Measurements from ENCODE around the gene MRPS5.

The MRPS5 gene

DNA sequence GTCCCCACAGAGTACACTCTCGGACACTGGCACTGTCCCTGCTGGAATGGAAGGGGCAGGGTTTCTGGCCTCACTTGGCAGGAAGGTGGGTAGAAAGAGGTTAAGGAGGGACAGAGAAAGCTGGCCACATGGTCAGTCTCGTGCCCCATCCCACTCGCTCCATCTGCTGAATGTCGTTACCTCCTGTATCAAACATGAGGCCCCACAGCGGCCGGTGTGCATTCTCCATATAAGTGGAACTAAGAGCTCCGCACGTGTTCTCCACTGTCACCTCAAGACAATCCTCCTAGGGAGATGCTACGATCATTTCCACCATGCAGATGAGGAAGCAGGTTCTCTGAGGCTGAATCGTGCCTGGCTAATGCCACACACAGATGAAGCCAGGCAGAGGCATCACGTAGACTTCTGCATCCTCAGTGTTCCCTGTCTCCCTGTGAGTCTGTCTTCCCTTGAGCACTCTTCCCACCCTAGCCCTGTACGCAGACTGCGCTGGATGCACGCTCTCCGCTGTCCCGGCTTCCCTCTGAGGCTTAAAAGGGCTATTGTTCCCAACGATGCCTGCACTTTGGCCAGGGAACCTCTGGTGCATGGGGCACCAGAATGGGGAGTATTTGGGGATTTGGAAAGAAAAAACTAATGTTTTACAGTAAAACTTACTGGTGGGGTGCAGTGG lies 61.0 kb downstream of the MRPS5 start:
- no peak for DNase-seq (ENCODE audit: low spot score)

GRCh38 chr2:95059656-95060370 lies 61.8 kb downstream of the MRPS5 start:
- DNase-seq (ENCODE audit: low spot score): no peak

DNA sequence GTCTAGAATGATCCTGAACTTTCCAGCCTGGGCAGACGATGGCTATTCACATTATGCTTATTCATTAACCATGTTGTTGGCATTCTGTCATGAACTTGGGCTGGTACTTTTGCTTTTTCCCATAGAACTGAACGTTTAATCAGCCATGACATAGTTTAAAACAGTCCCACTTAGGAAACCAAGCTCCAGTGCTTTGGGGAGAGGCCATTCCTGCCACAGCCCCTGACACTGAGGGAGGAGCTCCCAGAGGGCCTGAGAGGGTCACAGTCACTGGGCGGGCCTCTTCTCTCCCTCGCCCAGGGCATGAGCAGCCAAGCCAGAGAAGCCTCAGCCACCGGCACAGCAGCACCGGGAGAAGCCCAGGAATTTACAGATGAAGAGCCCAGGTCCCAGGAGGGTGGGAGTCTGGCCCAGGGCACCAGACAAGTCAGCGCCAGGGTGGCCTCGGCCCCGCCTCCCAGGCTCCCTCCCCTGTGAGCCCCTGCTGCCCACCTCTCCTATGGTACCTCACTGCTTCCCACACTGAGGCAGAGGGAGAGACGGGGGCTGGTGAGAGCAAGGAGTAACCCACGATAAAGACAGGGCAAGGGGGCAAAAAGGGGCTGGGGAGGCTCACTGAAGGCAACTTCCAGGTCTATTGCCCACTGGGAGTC lies 62.5 kb downstream of the MRPS5 start:
- DNase-seq (ENCODE audit: low spot score): no peak

DNA sequence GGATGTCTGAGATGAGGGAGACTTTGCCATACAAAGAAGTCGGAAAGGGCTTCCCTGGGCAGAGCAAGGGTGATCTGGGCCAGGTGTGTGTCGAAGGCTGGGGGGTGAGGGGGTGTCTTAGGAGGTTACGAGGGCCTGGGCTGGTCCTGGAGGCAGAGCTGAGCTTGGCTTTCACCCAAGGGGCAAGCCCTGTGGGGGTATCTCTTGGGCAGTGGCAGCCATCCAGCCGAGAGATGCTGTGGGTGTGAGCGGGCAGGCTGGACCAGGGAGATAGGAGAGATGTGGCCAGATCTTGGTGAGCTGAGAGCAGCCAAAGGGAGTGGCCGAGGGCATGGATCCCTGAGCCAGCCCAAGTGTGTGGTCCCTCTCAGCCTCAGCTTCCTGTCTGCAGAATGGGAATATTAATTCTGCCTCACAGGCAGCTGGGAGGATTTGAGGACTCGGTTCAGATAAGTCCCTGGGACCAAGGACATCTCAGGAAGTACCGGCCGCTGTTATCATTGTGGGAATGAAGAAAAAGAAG lies 63.1 kb downstream of the MRPS5 start:
- no peak for DNase-seq (ENCODE audit: low spot score)

DNA sequence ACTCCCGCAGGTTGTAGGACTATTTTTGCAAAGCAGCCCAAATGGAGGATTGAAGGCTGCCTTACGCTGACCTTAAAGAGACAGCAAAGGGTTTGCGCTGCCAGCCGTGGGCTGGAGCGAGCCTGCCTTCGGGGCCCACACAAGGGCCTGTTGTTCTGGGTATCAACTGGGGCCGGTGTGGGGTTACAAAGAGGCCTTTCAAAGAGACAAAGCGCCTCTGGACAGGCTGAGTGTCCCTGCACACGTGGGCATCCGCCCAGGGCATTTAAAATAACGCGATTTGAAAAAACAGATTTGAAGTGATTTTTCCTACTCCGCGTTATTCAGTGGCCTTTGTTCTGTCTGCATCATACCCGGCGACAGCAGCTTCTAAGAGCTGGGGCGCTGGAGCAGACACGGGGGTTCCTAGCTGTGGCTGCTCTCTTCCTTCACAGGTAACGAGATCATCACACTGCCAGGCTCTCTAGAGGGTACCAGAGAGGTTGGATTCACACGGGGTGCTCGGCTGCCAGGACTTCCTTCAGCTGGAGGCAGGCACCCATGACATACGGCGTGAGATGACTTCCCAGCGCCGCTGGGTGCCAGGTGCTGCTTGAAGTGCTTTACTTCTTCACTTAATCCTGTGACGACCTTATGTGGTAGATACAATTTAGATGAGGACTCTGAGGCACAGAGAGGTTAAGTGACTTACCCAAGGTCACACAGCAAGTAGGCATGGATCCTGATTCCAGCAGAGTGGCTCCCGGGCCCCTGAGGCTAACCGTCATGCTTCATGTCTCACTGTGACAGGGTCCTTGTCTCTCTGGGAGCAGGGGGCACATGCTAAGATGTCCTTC lies 63.9 kb downstream of the MRPS5 start:
- DNase-seq (ENCODE audit: low spot score): no peak

- DNase-seq (ENCODE audit: low spot score): no peak
These were observed 64.8 kb downstream of the MRPS5 start for GRCh38 chr2:95056461-95057459.

- DNase-seq (ENCODE audit: low spot score): no peak
These were observed 65.6 kb downstream of the MRPS5 start for GRCh38 chr2:95056044-95056443.

DNA sequence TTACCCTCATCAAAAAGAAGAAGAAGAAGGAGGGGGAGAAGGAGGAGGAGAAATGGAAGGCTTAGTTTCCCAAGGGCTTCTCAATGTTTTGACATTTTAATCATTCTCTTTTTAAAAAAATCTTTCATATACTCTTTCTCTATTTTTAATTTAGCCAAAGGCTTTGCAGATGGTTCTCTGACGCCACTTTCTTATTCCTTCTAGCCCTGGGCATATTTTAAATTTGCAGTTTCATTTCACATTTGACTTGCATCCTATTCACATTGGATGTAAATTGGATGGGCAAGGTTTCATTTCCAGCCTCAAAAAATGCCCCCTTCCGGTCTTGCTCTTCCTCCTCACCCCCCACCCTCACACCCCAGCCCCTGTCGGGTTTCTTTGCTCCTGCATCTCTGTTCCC lies 66.3 kb downstream of the MRPS5 start:
- no peak for DNase-seq (ENCODE audit: low spot score)

- no peak for DNase-seq (ENCODE audit: low spot score)
These were observed 67.6 kb downstream of the MRPS5 start for GRCh38 chr2:95054016-95054415.

DNA sequence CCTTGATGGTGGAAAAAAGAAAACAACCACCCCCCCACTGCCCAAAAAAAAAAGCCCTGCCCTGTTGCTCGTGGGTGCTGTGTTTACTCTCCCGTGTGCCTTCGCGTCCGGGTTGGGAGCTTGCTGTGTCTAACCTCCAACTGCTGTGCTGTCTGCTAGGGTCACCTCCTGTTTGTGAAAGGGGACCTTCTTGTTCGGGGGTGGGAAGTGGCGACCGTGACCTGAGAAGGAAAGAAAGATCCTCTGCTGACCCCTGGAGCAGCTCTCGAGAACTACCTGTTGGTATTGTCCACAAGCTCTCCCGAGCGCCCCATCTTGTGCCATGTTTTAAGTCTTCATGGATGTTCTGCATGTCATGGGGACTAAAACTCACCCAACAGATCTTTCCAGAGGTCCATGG lies 68.1 kb downstream of the MRPS5 start:
- DNase-seq (ENCODE audit: low spot score): no peak

DNA sequence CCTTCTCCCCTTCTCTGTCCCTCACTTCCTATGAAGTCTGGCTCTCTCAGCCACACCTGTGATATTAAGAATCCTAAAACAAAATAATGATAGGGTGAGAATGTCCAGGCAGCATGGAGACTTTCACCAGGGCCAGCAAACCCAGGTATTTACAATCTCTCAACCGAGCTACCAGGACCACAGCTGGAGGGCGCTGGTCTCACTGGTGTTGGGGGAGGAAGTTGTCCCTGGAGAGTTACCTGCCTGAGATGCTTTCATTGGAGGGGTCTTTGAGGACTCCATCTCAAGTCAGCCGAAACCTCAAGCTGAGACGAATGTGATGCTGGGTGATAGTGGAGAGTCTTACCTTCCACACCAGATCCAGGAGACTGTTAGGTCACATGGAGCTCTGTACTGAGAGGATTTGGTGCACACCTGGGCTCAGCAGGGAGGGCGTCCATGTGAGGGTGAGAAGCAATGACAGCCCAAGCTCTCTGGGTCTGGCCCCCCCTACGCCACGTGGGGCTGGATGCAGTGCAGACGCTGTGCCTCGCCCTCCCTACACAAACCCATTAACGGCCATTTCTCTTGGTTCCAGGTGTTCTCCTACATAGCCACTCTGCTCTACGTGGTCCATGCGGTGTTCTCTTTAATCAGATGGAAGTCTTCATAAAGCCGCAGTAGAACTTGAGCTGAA lies 68.7 kb downstream of the MRPS5 start:
- no peak for DNase-seq (ENCODE audit: low spot score)

DNA sequence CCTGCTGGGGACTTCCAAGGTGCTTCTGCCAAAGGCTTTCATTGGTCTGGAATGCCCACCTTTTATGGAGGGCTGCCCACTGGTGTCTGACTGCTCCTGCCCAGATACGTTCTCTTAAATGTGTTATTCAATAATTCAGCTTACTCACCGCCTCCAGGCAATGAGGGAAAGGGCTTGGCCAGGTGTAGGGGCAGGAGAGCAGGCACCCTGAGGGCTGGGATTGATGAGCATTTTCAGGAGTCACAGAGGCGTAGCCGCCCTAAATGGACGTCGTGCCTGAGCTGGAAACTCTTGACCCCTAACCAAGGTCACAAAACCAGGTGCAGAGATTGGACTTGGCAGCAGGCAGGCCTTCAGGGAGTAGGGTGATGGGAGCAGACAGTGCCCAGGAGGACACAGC lies 69.3 kb downstream of the MRPS5 start:
- no peak for DNase-seq (ENCODE audit: low spot score)

DNA sequence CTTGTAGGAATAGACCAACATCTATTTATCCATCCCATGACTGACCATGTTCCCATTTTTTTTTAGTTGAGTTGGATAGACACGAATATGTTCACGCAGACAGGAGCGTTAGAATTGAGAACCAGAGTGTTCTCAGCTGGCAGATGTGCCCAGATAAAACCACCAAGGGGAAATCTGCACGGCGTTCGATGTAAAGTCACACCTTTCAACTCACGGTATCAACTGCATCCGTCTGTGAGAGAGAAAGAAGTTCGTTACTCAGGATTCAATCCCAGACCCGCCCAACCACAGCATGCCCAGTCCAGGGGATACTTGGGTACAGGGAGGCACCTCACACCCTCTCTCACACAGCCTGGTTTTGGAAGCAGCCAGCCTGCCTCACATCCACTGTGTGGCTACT lies 70.0 kb downstream of the MRPS5 start:
- DNase-seq (ENCODE audit: low spot score): no peak

- no peak for DNase-seq (ENCODE audit: low spot score)
These were observed 71.0 kb downstream of the MRPS5 start for GRCh38 chr2:95050385-95051300.

- DNase-seq (ENCODE audit: low spot score): no peak
These were observed 71.6 kb downstream of the MRPS5 start for GRCh38 chr2:95049961-95050360.

- DNase-seq (ENCODE audit: low spot score): no peak
These were observed 72.0 kb downstream of the MRPS5 start for GRCh38 chr2:95049683-95049955.

GRCh38 chr2:95048825-95049682 lies 72.6 kb downstream of the MRPS5 start:
- no peak for DNase-seq (ENCODE audit: low spot score)

GRCh38 chr2:95047629-95048510 lies 73.7 kb downstream of the MRPS5 start:
- DNase-seq (ENCODE audit: low spot score): no peak

All from CD4-positive, alpha-beta T cell treated with Interleukin-2 at 100 ng/mL for 4 hours (primary cell).